NCI-H2196 treated with DMSO at 0.1 percent for 48 hours (cell line): Measurements from ENCODE around the gene CRB1.

Experiments used
- DNase-seq: peaks from one replicate; lab custom pipeline; 2025; ENCODE audit not compliant: unreplicated experiment; lab: John Stamatoyannopoulos, UW

Gene CRB1

GRCh38 chr1:197268012-197268411, at the start of gene CRB1:
TSS of gene CRB1 (plus strand) at chr1:197268252. CDS start at chr1:197268413, 161 bp downstream.
- no peak for DNase-seq

DNA sequence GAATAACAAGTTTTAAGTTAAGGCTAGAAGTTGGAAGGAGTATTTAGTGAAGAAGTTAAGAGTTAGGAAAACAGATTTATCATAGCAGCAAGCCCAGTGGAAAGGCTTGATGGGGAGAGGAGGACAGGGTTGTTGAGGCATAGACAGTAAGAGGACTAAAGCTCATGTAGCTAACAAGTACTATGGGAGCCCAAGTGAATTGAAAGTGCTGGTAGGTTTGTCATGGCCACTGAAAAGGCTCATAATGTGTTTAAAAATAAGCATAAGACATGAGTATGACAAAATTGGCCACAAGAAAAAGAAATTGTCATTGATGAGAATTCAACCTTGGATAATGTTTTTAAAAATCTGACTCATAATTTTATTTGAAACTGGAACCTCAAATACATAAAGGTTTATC, 49.2 kb upstream of the CRB1 start:
- DNase-seq = no peak

DNA sequence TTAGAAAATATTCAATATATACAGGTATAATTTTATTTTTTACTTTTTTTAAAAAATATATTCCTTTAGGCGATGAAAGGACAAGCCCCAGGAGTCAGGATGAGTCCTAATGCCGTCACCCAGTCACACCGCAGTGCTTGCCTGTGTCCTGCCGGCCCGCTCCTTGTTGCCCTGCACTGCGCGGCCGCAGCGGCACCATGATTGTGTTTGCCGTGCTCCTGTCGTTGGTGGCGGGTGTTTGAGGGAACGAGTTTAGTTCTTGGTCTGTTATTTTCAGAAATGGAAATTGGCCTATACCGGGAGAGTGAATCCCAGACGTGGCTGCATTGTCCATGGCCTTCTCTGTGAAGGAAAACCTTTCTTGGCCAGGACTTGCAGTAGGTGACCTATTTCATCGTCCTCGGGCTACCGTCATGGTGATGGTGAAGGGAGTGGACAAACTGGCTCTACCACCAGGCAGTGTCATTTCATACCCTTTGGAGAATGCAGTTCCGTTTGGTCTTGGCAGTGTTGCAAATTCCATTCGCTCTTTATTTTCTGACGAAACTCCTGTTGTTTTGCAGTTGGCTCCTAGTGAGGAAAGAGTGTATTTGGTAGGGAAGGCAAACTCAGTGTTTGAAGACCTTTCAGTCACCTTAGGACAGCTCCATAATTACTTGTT, 45.9 kb upstream of the CRB1 start:
- no peak for DNase-seq

GRCh38 chr1:197222780-197223179, 45.3 kb upstream of the CRB1 start:
- no peak for DNase-seq

DNA sequence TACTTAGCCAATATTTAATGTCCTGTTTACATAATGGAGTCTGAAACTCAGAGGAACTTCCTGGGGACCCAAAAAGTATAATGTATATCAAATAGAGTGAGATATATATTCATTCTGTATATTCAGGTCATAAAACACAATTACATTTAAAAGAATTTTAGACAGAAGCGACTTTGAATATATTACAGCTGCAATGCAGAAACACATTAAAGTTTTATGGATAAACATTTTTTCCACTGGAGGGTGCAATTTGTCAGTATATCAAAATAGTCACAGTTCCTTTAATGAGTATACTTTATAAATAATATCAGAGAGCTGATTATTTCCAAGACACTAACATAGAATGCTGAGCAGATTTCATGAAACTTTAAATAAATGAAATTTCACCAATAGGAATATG, 43.9 kb upstream of the CRB1 start:
- no peak for DNase-seq

GRCh38 chr1:197225611-197226010, 42.4 kb upstream of the CRB1 start:
- no peak for DNase-seq

- no peak for DNase-seq
Observed at GRCh38 chr1:197234581-197234980, 33.5 kb upstream of the CRB1 start.

DNA sequence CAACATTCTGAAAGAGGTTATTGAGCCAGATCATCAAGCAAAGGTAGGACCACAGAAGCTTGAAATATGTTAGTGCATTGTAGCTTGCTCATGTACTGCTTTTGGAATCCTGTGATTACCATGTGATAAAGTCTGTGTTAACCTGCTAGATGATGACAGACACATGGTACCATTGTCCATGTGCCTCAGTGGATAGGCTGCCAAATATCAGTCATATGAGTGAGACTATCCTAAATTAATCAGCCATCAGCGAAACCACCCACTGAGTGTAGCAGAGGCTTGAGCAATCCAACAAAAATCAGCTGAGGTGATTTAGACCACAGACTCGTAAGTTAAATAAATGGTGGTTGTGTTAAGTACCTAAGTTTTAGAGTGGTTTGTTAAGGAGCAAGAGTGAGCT, 32.7 kb upstream of the CRB1 start:
- no peak for DNase-seq

DNA sequence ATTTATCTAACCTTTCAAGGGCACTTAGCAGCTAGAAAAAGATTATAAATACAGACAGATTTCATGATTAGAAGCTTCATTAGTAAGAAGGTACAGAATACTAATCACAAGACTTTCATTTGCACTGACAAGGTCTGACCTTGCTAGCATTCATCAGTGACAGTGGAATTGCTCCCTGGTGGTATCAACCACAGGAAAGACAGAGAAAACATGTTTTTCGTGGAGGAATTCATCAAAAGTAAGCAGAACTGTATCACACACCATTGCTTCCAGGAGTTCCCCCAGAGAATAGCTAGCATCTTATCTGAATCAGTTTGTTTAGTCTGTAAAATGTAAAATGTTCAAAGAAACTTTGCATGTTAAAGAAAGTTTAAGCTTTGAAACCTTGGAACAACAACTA, 20.6 kb upstream of the CRB1 start:
- no peak for DNase-seq

DNA sequence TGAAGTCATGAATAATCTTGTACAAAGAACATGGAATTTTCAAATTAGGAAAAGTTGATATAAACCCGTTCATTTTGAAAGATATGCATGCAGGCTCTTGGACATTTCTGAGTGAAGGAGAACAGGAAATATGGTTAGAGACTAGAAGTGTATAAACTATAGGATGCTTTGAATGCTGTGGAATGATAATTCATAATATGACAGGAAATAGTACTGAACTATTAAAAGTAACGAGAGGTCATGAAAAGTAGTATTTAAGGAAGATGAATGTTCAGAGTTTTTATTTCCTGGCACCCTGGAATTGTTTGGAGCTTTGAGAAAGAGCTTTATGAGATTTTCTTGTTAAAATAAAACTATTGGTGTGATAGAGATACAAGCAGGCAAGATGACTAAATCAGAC, 18.7 kb upstream of the CRB1 start:
- DNase-seq = no peak

DNA sequence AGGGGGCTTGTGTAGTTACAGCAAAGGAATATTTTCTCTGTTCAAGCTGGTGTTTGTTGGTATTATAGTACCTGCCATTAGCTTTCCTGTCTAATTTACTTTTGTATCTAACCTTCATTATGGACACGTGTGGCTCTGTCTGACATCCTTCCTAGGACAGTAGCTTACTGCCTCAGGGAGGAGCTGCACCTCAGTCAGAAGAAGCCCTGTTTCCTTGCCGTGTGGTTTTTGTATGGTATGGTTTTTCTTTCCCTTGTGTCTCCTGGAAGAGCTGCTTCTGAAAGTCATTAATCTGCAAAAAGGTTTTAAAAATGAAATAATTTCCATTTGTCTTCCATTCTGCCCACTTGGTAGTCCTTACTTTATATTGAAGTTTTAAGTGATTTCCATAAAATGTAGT, 17.4 kb upstream of the CRB1 start:
- DNase-seq = no peak

- no peak for DNase-seq
Observed at GRCh38 chr1:197252973-197253372, 15.1 kb upstream of the CRB1 start.

GRCh38 chr1:197254866-197255265, 13.2 kb upstream of the CRB1 start:
- DNase-seq = no peak

- no peak for DNase-seq
Observed at GRCh38 chr1:197264936-197265567, 3.0 kb upstream of the CRB1 start.

GRCh38 chr1:197269053-197269452, 1.0 kb downstream of the CRB1 start:
- DNase-seq = no peak

- no peak for DNase-seq
Observed at GRCh38 chr1:197272791-197273190, 4.7 kb downstream of the CRB1 start.

DNA sequence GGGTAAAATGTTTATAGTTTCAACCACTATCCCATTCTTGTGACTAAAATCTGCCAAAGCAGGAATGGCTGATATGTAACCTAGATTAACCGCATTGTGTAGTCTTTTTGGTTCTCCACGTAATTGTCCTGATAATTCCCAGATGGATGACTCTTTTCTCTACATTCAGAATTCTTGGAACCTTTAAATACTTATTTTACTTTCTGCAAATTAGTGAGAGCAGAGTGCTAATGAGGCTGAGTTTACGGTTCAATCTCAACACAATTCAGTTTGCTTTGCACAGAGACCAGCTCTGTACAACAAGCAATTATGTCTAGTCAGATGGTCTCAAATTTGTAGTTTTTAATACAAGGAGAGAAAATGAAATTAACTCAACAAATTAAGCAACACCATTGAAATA, 9.1 kb downstream of the CRB1 start:
- DNase-seq = no peak

GRCh38 chr1:197284325-197284724, 16.3 kb downstream of the CRB1 start:
- no peak for DNase-seq

- no peak for DNase-seq
Observed at GRCh38 chr1:197284966-197285365, 16.9 kb downstream of the CRB1 start.

GRCh38 chr1:197285526-197286205, 17.6 kb downstream of the CRB1 start:
- no peak for DNase-seq

DNA sequence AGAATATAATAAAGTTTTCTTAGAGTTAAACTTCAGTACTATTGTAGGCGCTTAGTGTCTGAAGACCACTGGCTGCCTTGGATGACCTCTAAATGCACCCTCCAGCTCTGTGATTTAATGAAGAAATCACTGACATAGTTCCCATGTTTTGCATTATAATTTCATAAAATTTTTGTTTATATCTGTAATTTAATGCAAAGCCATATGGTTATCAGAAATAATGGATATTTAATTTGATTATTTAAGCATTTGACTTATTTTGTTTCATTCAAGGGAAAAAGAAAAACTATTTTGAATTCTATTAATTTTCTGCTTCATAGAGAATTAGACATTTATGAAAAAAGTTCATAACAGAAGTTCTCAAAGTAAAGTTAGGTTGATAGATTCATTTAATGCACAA, 18.6 kb downstream of the CRB1 start:
- no peak for DNase-seq

- no peak for DNase-seq
Observed at GRCh38 chr1:197287863-197288262, 19.8 kb downstream of the CRB1 start.
